HepG2 (cell line): ENCODE data around the gene CREG1.

ENCODE experiments used
- CREM ChIP-seq, 2 experiments: sonication (generic) in 1 of 2; formaldehyde crosslinking in 1 of 2; IDR thresholded peaks; 2 replicates each; pipeline versions ENCODE4 v1.4.0 to v1.6.1; 2016 to 2020; ENCODE audit warnings: antibody characterized with exemption in 1 of 2, mild to moderate bottlenecking in 1 of 2, missing genetic modification reagents in 1 of 2
- HNRNPH1 ChIP-seq: fragments of 200-400 bp; formaldehyde crosslinking; optimal IDR thresholded peaks from 2 replicates; pipeline ENCODE3; 2017; ENCODE audit warnings: mild to moderate bottlenecking, low read depth, low read length
- NFRKB ChIP-seq: fragments of 450-650 bp; IDR thresholded peaks from 2 replicates; pipeline ENCODE4 v1.6.1; 2017
- POGZ ChIP-seq: sonication (generic); formaldehyde crosslinking; IDR thresholded peaks from 2 replicates; pipeline ENCODE4 v1.4.0; 2020; ENCODE audit warnings: mild to moderate bottlenecking, missing genetic modification reagents
- PRDM4 ChIP-seq: sonication (generic); formaldehyde crosslinking; IDR thresholded peaks from 2 replicates; pipeline ENCODE4 v1.9.0; 2021; ENCODE audit warnings: missing genetic modification reagents, borderline replicate concordance
- TCF7L2 ChIP-seq: IDR thresholded peaks from 2 replicates; pipeline ENCODE4 v1.6.1; 2011; ENCODE audit warnings: mild to moderate bottlenecking, low read depth, low read length, moderate library complexity
- TF ChIP-seq, protein P1 (sequence below): sonication (generic); formaldehyde crosslinking; IDR thresholded peaks from 2 replicates; pipeline ENCODE4 v1.4.0; 2020; ENCODE audit warnings: missing genetic modification reagents
- TF ChIP-seq, protein P2 (sequence below): sonication (generic); formaldehyde crosslinking; IDR thresholded peaks from 2 replicates; pipeline ENCODE4 v1.4.0; 2020; ENCODE audit warnings: missing genetic modification reagents

DNA sequence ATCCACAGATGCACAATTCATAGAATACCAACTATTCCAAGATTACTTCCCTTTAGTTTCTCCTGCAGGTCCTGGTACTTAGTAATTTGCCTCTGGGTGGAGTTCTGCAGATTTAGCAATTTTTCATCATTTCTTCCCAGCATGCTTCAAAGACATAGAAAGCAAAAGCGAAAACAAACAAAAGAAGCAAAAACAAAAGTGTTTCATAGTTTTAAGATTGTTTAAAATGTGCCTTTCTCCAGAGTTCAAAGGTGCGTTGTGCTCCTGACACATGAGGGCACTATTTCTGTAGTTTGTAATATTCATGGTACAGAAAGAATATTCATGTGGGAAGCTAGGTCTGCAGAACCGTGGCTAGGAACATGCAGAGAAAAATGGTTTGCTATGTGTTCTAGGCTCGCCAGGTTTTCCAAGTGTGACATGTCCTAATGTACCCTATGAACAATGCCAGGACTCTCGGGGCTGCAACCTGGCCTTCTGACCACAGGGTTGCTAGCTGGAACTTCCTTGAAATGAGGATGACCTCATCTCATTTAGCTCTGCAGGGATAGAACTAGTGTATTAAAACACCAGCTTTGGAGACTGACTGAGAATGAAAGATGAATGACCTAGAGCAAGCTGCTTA lies 46.5 kb upstream of the CREG1 start:
- TF ChIP-seq TCF7L2 (no peak), NFRKB (no peak), CREM (IDR thresholded peaks at IDR 0.05) (no peak), CREM (CRISPR knock-in tag; IDR thresholded peaks at IDR 0.05) (no peak), POGZ (CRISPR knock-in tag) (no peak), HNRNPH1 (no peak), PRDM4 (CRISPR knock-in tag) (no peak)
- TF ChIP-seq, protein P1, sequence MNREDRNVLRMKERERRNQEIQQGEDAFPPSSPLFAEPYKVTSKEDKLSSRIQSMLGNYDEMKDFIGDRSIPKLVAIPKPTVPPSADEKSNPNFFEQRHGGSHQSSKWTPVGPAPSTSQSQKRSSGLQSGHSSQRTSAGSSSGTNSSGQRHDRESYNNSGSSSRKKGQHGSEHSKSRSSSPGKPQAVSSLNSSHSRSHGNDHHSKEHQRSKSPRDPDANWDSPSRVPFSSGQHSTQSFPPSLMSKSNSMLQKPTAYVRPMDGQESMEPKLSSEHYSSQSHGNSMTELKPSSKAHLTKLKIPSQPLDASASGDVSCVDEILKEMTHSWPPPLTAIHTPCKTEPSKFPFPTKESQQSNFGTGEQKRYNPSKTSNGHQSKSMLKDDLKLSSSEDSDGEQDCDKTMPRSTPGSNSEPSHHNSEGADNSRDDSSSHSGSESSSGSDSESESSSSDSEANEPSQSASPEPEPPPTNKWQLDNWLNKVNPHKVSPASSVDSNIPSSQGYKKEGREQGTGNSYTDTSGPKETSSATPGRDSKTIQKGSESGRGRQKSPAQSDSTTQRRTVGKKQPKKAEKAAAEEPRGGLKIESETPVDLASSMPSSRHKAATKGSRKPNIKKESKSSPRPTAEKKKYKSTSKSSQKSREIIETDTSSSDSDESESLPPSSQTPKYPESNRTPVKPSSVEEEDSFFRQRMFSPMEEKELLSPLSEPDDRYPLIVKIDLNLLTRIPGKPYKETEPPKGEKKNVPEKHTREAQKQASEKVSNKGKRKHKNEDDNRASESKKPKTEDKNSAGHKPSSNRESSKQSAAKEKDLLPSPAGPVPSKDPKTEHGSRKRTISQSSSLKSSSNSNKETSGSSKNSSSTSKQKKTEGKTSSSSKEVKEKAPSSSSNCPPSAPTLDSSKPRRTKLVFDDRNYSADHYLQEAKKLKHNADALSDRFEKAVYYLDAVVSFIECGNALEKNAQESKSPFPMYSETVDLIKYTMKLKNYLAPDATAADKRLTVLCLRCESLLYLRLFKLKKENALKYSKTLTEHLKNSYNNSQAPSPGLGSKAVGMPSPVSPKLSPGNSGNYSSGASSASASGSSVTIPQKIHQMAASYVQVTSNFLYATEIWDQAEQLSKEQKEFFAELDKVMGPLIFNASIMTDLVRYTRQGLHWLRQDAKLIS (CRISPR knock-in tag) = no peak
- TF ChIP-seq, protein P2, sequence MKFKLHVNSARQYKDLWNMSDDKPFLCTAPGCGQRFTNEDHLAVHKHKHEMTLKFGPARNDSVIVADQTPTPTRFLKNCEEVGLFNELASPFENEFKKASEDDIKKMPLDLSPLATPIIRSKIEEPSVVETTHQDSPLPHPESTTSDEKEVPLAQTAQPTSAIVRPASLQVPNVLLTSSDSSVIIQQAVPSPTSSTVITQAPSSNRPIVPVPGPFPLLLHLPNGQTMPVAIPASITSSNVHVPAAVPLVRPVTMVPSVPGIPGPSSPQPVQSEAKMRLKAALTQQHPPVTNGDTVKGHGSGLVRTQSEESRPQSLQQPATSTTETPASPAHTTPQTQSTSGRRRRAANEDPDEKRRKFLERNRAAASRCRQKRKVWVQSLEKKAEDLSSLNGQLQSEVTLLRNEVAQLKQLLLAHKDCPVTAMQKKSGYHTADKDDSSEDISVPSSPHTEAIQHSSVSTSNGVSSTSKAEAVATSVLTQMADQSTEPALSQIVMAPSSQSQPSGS (CRISPR knock-in tag) = no peak
